HEK293 (cell line): ENCODE data around the gene PPP2R2D.

Experiments
- CTCF ChIA-PET: fragments of 350-600 bp; formaldehyde crosslinking; extraction: SDS; loops from one replicate; lab custom pipeline; 2021; ENCODE audit warnings: antibody characterized with exemption; lab: Yijun Ruan, JAX
- POLR2A ChIA-PET: fragments of 300-600 bp; formaldehyde crosslinking; extraction: SDS; loops from one replicate; lab custom pipeline; 2020; ENCODE audit warnings: antibody characterized with exemption, inconsistent platforms; lab: Yijun Ruan, JAX
- H3K27ac ChIP-seq: fragments of 200-500 bp; sonication (Bioruptor generic); 2 replicates; pipeline ENCODE4 v1.5.1; 2014; ENCODE audit warnings: low read depth, low read length, control low read depth, inconsistent platforms; ENCODE audit errors: extremely low read depth
- H3K36me3 ChIP-seq, 2 experiments: fragments of 200-500 bp in 1 of 2; sonication (Bioruptor generic) in 1 of 2; 1 replicate in 1 of 2; 2 replicates in 1 of 2; pipeline ENCODE4 v1.5.1; 2014 to 2017; ENCODE audit warnings: inconsistent platforms in 2 of 2, low read length in 2 of 2; ENCODE audit not compliant: control insufficient read depth in 2 of 2, insufficient read depth in 1 of 2
- H3K4me1 ChIP-seq: fragments of 200-500 bp; sonication (Bioruptor generic); 2 replicates; pipeline ENCODE4 v1.5.1; 2014; ENCODE audit warnings: mild to moderate bottlenecking, low read length, inconsistent platforms; ENCODE audit not compliant: control insufficient read depth, insufficient read depth
- H3K4me3 ChIP-seq: 2 replicates; pipeline ENCODE4 v1.5.1; 2011; ENCODE audit warnings: low read depth, mild to moderate bottlenecking, control low read depth, low read length, moderate library complexity
- H3K9me3 ChIP-seq: fragments of 200-500 bp; sonication (Bioruptor generic); 2 replicates; pipeline ENCODE4 v1.5.1; 2014; ENCODE audit warnings: low read depth, low read length, inconsistent platforms; ENCODE audit not compliant: control insufficient read depth, insufficient read depth
- BCL6B ChIP-seq: fragments of 450-650 bp; formaldehyde crosslinking; IDR thresholded peaks from 2 replicates; pipeline ENCODE4 v1.5.1; 2017; ENCODE audit warnings: missing biosample characterization, missing genetic modification characterization
- GLIS1 ChIP-seq: fragments of 450-650 bp; formaldehyde crosslinking; IDR thresholded peaks from 2 replicates; pipeline ENCODE4 v1.5.1; 2016; ENCODE audit warnings: missing biosample characterization, missing genetic modification characterization
- KLF8 ChIP-seq: fragments of 450-650 bp; formaldehyde crosslinking; IDR thresholded peaks from 2 replicates; pipeline ENCODE4 v1.5.1; 2016; ENCODE audit warnings: missing biosample characterization, missing genetic modification characterization
- KLF9 ChIP-seq: fragments of 450-650 bp; formaldehyde crosslinking; IDR thresholded peaks from 2 replicates; pipeline ENCODE4 v1.5.1; 2016; ENCODE audit warnings: missing biosample characterization, missing genetic modification characterization, low read depth
- MZF1 ChIP-seq: fragments of 450-650 bp; formaldehyde crosslinking; IDR thresholded peaks from 2 replicates; pipeline ENCODE4 v1.5.1; 2017; ENCODE audit warnings: missing biosample characterization, missing genetic modification characterization, borderline replicate concordance
- SP7 ChIP-seq: fragments of 450-650 bp; formaldehyde crosslinking; IDR thresholded peaks from 2 replicates; pipeline ENCODE4 v1.5.1; 2016; ENCODE audit warnings: missing biosample characterization, missing genetic modification characterization
- ZIC2 ChIP-seq: fragments of 450-650 bp; formaldehyde crosslinking; IDR thresholded peaks from 2 replicates; pipeline ENCODE4 v1.5.1; 2016; ENCODE audit warnings: missing biosample characterization, missing genetic modification characterization
- ZNF132 ChIP-seq: fragments of 450-650 bp; formaldehyde crosslinking; IDR thresholded peaks from 2 replicates; pipeline ENCODE4 v1.5.1; 2017; ENCODE audit warnings: missing biosample characterization, missing genetic modification characterization, borderline replicate concordance
- ZNF140 ChIP-seq: fragments of 450-650 bp; formaldehyde crosslinking; IDR thresholded peaks from 2 replicates; pipeline ENCODE4 v1.5.1; 2016; ENCODE audit warnings: missing biosample characterization, missing genetic modification characterization
- ZNF292 ChIP-seq: fragments of 450-650 bp; formaldehyde crosslinking; IDR thresholded peaks from 2 replicates; pipeline ENCODE4 v1.5.1; 2016; ENCODE audit warnings: low read depth, missing biosample characterization, missing genetic modification characterization, borderline replicate concordance
- ZNF398 ChIP-seq: fragments of 450-650 bp; formaldehyde crosslinking; IDR thresholded peaks from 2 replicates; pipeline ENCODE4 v1.5.1; 2017; ENCODE audit warnings: missing biosample characterization, missing genetic modification characterization
- ZNF433 ChIP-seq: fragments of 450-650 bp; formaldehyde crosslinking; IDR thresholded peaks from 2 replicates; pipeline ENCODE4 v1.5.1; 2016; ENCODE audit warnings: missing biosample characterization, missing genetic modification characterization, low read depth
- ZNF518A ChIP-seq: fragments of 450-650 bp; formaldehyde crosslinking; conservative IDR thresholded peaks from 2 replicates; pipeline ENCODE4 v1.5.1; 2016; ENCODE audit warnings: low read depth, missing biosample characterization, missing genetic modification characterization
- ZNF555 ChIP-seq: fragments of 450-650 bp; formaldehyde crosslinking; conservative IDR thresholded peaks from 2 replicates; pipeline ENCODE4 v1.5.1; 2017; ENCODE audit warnings: missing biosample characterization, mild to moderate bottlenecking, missing genetic modification characterization, inconsistent platforms
- ZNF629 ChIP-seq: fragments of 450-650 bp; formaldehyde crosslinking; IDR thresholded peaks from 2 replicates; pipeline ENCODE4 v1.5.1; 2017; ENCODE audit warnings: missing biosample characterization, missing genetic modification characterization
- ZSCAN30 ChIP-seq: fragments of 450-650 bp; IDR thresholded peaks from 2 replicates; pipeline ENCODE4 v1.5.1; 2018; ENCODE audit warnings: missing biosample characterization, mild to moderate bottlenecking, missing genetic modification characterization, moderate library complexity
- TF ChIP-seq, protein P1 (sequence below): fragments of 450-650 bp; formaldehyde crosslinking; IDR thresholded peaks from 2 replicates; pipeline ENCODE4 v1.5.1; 2016; ENCODE audit warnings: missing biosample characterization, missing genetic modification characterization
- TF ChIP-seq, protein P2 (sequence below): fragments of 450-650 bp; IDR thresholded peaks from 2 replicates; pipeline ENCODE4 v1.5.1; 2018; ENCODE audit warnings: missing biosample characterization, mild to moderate bottlenecking, missing genetic modification characterization

The PPP2R2D gene

GRCh38 chr10:131853610-131853964 lies 47.2 kb upstream of the PPP2R2D start:
- ChIA-PET CTCF (no interaction called here), POLR2A (no interaction called here)
- Histone ChIP-seq H3K36me3 (no peaks in the 10 kb centered on the region), H3K9me3 (no peaks in the 10 kb centered on the region), H3K4me3 (no peak overlapping the region), H3K27ac (no peak overlapping the region), H3K4me1 (no peaks in the 10 kb centered on the region)
- no peak for TF ChIP-seq ZNF132 (tag by site-specific recombination)
- TF ChIP-seq KLF8, result no peak
- no peak for TF ChIP-seq ZNF140 (tag by site-specific recombination)
- TF ChIP-seq BCL6B (tag by site-specific recombination), result no peak
- TF ChIP-seq, protein P1, sequence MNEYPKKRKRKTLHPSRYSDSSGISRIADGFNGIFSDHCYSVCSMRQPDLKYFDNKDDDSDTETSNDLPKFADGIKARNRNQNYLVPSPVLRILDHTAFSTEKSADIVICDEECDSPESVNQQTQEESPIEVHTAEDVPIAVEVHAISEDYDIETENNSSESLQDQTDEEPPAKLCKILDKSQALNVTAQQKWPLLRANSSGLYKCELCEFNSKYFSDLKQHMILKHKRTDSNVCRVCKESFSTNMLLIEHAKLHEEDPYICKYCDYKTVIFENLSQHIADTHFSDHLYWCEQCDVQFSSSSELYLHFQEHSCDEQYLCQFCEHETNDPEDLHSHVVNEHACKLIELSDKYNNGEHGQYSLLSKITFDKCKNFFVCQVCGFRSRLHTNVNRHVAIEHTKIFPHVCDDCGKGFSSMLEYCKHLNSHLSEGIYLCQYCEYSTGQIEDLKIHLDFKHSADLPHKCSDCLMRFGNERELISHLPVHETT (tag by site-specific recombination), result no peak
- TF ChIP-seq KLF9 (tag by site-specific recombination), result no peak
- TF ChIP-seq ZSCAN30 (tag by site-specific recombination), result no peak
- TF ChIP-seq GLIS1 (tag by site-specific recombination), result no peak
- no peak for TF ChIP-seq ZNF629 (tag by site-specific recombination)
- no peak for TF ChIP-seq ZNF518A
- no peak for TF ChIP-seq ZNF292 (tag by site-specific recombination)
- no peak for TF ChIP-seq ZNF433 (tag by site-specific recombination)
- TF ChIP-seq ZNF555, result no peak
- no peak for TF ChIP-seq MZF1 (tag by site-specific recombination)
- no peak for TF ChIP-seq ZIC2 (tag by site-specific recombination)
- no peak for TF ChIP-seq SP7 (tag by site-specific recombination)
- TF ChIP-seq ZNF398 (tag by site-specific recombination), result no peak
- TF ChIP-seq, protein P2, sequence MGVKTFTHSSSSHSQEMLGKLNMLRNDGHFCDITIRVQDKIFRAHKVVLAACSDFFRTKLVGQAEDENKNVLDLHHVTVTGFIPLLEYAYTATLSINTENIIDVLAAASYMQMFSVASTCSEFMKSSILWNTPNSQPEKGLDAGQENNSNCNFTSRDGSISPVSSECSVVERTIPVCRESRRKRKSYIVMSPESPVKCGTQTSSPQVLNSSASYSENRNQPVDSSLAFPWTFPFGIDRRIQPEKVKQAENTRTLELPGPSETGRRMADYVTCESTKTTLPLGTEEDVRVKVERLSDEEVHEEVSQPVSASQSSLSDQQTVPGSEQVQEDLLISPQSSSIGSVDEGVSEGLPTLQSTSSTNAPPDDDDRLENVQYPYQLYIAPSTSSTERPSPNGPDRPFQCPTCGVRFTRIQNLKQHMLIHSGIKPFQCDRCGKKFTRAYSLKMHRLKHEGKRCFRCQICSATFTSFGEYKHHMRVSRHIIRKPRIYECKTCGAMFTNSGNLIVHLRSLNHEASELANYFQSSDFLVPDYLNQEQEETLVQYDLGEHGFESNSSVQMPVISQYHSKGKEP (tag by site-specific recombination), result no peak
